K562 (cell line): ENCODE measurements around the gene UQCR11. TPM values are rescaled to one million over a fixed set of nuclear protein-coding genes. Genes with fewer than 3 reads are reported as not detected.

Source experiments
- AFF4 ChIP-seq: sonication (generic); formaldehyde crosslinking; IDR thresholded peaks from 2 replicates; pipeline ENCODE4 v1.8.0; 2023; ENCODE audit warnings: mild to moderate bottlenecking, missing genetic modification reagents
- BRCA1 ChIP-seq, 2 experiments: fragments of 450-650 bp in 1 of 2; sonication (generic) in 1 of 2; formaldehyde crosslinking in 1 of 2; IDR thresholded peaks; 2 replicates each; pipeline versions ENCODE4 v1.5.0 to v1.6.1; 2017 to 2020; ENCODE audit warnings: mild to moderate bottlenecking in 1 of 2, missing genetic modification reagents in 1 of 2
- GABPA ChIP-seq: fragments of 200-800 bp; sonication (Bioruptor generic); conservative IDR thresholded peaks from 2 replicates; pipeline ENCODE4 v1.6.1; 2016; ENCODE audit warnings: low read depth, missing genetic modification characterization, missing compliant biosample characterization
- HSF4 ChIP-seq: fragments of 250-450 bp; sonication (Bioruptor Pico); IDR thresholded peaks from 2 replicates; pipeline ENCODE4 v2.1.2; 2022; ENCODE audit warnings: mild to moderate bottlenecking, moderate library complexity, borderline replicate concordance
- KDM1A ChIP-seq, 2 experiments: fragments of 450-650 bp; IDR thresholded peaks; 2 replicates each; pipeline ENCODE4 v1.6.1; 2016; ENCODE audit warnings: mild to moderate bottlenecking in 2 of 2
- POLR2A ChIP-seq: fragments of 450-650 bp; conservative IDR thresholded peaks from 2 replicates; pipeline ENCODE4 v1.6.1; 2016
- POLR3A ChIP-seq: IDR thresholded peaks from 2 replicates; pipeline ENCODE4 v1.6.1; 2011; ENCODE audit warnings: borderline replicate concordance, mild to moderate bottlenecking, moderate library complexity; ENCODE audit not compliant: insufficient read length, insufficient read depth; ENCODE audit errors: extremely low read depth
- SMARCB1 ChIP-seq: IDR thresholded peaks from 2 replicates; pipeline ENCODE4 v1.6.1; 2011; ENCODE audit warnings: improper control_type of control experiment, low read depth; ENCODE audit not compliant: insufficient read length
- ZNF311 ChIP-seq: fragments of 250-450 bp; sonication (Bioruptor Pico); IDR thresholded peaks from 2 replicates; pipeline ENCODE4 v1.4.0; 2020; ENCODE audit warnings: mild to moderate bottlenecking, moderate library complexity
- ZNF512 ChIP-seq: IDR thresholded peaks from 2 replicates; pipeline ENCODE4 v1.6.1; 2016; ENCODE audit warnings: missing genetic modification characterization, missing compliant biosample characterization
- ZNF518B ChIP-seq: fragments of 250-450 bp; sonication (Bioruptor Pico); IDR thresholded peaks from 2 replicates; pipeline ENCODE4 v1.5.0; 2021; ENCODE audit warnings: mild to moderate bottlenecking, moderate library complexity
- polyA plus RNA-seq, 8 experiments: library from polyadenylated mRNA; depleted of rRNA in 4 of 8; stranded (reverse) in 5 of 8; unstranded in 3 of 8; fragments of >200 nt; fragmentation: Nextera tagmentation in 2 of 8; fragmentation: Illumina TruSeq in 1 of 8; extraction: Ambion mirVana in 2 of 8; extraction: Trizol in 1 of 8; gene quantifications; 2 replicates each; pipeline versions ENCODE4 v1.2.1 to v1.2.3, GENCODE V29; 2011 to 2014; ENCODE audit warnings: inconsistent platforms in 1 of 8, missing spikeins in 1 of 8
- total RNA-seq, 7 experiments: library from RNA; depleted of rRNA in 6 of 7; stranded (reverse); fragments of >200 nt in 6 of 7; fragmentation: Illumina TruSeq in 2 of 7; extraction: Trizol in 2 of 7; gene quantifications; 2 replicates each; pipeline versions ENCODE4 v1.2.1 to v1.2.3, GENCODE V29; 2011 to 2021; ENCODE audit warnings: low replicate concordance in 1 of 7
- TF ChIP-seq, protein P1 (sequence below): fragments of 450-650 bp; IDR thresholded peaks from 2 replicates; pipeline ENCODE4 v1.6.1; 2016; ENCODE audit warnings: antibody characterized with exemption
- TF ChIP-seq, protein P2 (sequence below): fragments of 450-650 bp; formaldehyde crosslinking; IDR thresholded peaks from 2 replicates; pipeline ENCODE4 v1.4.0; 2022; ENCODE audit warnings: missing genetic modification characterization

The UQCR11 gene
- total and polyA plus RNA-seq, 9 of the 15 experiments (the other 6 are each of a cell fraction or from before 2014, with no cell fraction given), result 57.6 to 394 (median 259) TPM

DNA sequence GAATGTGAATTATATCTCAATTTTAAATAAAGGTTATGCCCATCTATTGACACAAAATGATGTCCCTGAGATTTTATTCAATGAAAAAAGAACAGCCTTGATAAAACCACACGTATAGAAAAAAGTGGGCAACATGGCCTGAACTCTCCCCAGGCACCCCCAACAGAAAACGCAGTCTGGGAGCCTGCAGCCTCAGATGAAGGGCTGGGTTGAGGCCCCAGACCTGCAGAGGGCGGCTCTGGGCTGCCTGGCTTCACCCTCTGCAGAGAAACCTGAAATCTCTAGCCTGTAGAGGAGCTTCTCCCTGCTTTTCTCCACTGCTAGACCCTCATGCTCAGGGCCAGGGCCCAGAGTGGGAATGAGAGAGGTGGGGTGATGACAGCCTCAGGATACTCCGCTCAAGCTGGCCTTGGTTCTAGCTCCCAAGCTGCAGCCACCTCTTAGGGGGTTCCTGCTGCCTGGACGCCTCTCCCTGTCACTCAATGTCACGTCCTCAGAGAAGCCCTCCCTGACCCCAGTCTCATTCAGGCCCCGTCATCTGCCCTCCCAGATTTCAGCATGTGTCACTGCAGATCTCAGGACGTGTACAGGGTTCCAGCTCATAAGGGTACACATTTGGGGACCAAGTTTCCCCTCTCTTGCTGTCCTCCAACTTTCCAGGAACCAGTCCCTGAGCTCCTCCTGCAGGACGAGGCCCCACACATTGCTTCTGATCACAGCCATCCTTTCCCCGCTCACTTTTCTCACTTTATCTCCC lies 14.4 kb downstream of the UQCR11 start (continued):
- TF ChIP-seq, protein P1, sequence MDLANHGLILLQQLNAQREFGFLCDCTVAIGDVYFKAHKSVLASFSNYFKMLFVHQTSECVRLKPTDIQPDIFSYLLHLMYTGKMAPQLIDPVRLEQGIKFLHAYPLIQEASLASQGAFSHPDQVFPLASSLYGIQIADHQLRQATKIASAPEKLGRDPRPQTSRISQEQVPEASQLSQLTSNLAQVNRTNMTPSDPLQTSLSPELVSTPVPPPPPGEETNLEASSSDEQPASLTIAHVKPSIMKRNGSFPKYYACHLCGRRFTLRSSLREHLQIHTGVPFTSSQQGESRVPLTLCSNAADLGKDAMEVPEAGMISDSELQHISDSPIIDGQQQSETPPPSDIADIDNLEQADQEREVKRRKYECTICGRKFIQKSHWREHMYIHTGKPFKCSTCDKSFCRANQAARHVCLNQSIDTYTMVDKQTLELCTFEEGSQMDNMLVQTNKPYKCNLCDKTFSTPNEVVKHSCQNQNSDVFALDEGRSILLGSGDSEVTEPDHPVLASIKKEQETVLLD, result no peak
- TF ChIP-seq POLR3A, result no peak
- TF ChIP-seq, protein P2, sequence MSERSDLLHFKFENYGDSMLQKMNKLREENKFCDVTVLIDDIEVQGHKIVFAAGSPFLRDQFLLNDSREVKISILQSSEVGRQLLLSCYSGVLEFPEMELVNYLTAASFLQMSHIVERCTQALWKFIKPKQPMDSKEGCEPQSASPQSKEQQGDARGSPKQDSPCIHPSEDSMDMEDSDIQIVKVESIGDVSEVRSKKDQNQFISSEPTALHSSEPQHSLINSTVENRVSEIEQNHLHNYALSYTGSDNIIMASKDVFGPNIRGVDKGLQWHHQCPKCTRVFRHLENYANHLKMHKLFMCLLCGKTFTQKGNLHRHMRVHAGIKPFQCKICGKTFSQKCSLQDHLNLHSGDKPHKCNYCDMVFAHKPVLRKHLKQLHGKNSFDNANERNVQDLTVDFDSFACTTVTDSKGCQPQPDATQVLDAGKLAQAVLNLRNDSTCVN, result no peak
- no peak for TF ChIP-seq SMARCB1
- no peak for TF ChIP-seq GABPA (tag)
- TF ChIP-seq POLR2A, result peak; percentile 58
- peak in 1 of 2 experiments; percentile 28; a peak in 1 of 4 replicates for TF ChIP-seq KDM1A (IDR thresholded peaks at IDR 0.05)
- TF ChIP-seq HSF4 (CRISPR knock-in tag), result no peak
- TF ChIP-seq AFF4 (CRISPR knock-in tag), result no peak; the same call in 1 of the 2 replicates
- no peak for TF ChIP-seq ZNF311 (CRISPR knock-in tag)
- no peak for TF ChIP-seq BRCA1 (IDR thresholded peaks at IDR 0.05)
- no peak for TF ChIP-seq BRCA1 (CRISPR knock-in tag; IDR thresholded peaks at IDR 0.05)
- TF ChIP-seq ZNF518B, result no peak
- no peak for TF ChIP-seq ZNF512
